HuH-7 (cell line): ENCODE data around the gene FLRT1.

Experiments used
- DNase-seq: peaks from one replicate; pipeline ENCODE4 v3.0.0; 2011; ENCODE audit warnings: low spot score

The FLRT1 gene

GRCh38 chr11:64065712-64066111 is 30.0 kb downstream of the FLRT1 start:
- no peak for DNase-seq

GRCh38 chr11:64067230-64067993 is 31.7 kb downstream of the FLRT1 start:
- no peak for DNase-seq

- no peak for DNase-seq
Measured at GRCh38 chr11:64068705-64069400, 33.1 kb downstream of the FLRT1 start.

- no peak for DNase-seq
Measured at GRCh38 chr11:64069401-64070313, 33.9 kb downstream of the FLRT1 start.

- no peak for DNase-seq
Measured at GRCh38 chr11:64070314-64070681, 34.6 kb downstream of the FLRT1 start.

- no peak for DNase-seq
Measured at GRCh38 chr11:64071849-64072248, 36.1 kb downstream of the FLRT1 start.

GRCh38 chr11:64072403-64072802 is 36.7 kb downstream of the FLRT1 start:
- no peak for DNase-seq

- DNase-seq = no peak
Measured at GRCh38 chr11:64072871-64073270, 37.1 kb downstream of the FLRT1 start.

GRCh38 chr11:64073542-64073941 is 37.8 kb downstream of the FLRT1 start:
- DNase-seq = no peak

GRCh38 chr11:64074239-64074638 is 38.5 kb downstream of the FLRT1 start:
- peak; percentile 65 for DNase-seq

- no peak for DNase-seq
Measured at GRCh38 chr11:64076758-64077157, 41.0 kb downstream of the FLRT1 start.

- no peak for DNase-seq
Measured at GRCh38 chr11:64077607-64078006, 41.9 kb downstream of the FLRT1 start.

GRCh38 chr11:64078284-64078683 is 42.6 kb downstream of the FLRT1 start:
- no peak for DNase-seq

- no peak for DNase-seq
Measured at GRCh38 chr11:64078905-64079304, 43.2 kb downstream of the FLRT1 start.

- DNase-seq = no peak
Measured at GRCh38 chr11:64080390-64080789, 44.7 kb downstream of the FLRT1 start.

- no peak for DNase-seq
Measured at GRCh38 chr11:64081745-64082442, 46.2 kb downstream of the FLRT1 start.

- DNase-seq = no peak
Measured at GRCh38 chr11:64083398-64084080, 47.8 kb downstream of the FLRT1 start.

GRCh38 chr11:64084146-64084950 is 48.6 kb downstream of the FLRT1 start:
- DNase-seq = no peak

GRCh38 chr11:64084951-64085710 is 49.4 kb downstream of the FLRT1 start:
- peak; percentile 83 for DNase-seq
